Gastrocnemius medialis (tissue), 4 donors: ENCODE data around the gene CES1. TPM values are rescaled to one million over a fixed set of nuclear protein-coding genes. Genes with fewer than 3 reads are reported as not detected.

Experiments
- ATAC-seq, 2 donors: fragments of 150-250 bp; one replicate each; pipeline ENCODE4 v1.9.1; 2016
- DNase-seq, 2 donors: peaks; one replicate each; pipeline ENCODE4 v3.0.0-alpha.2; 2019
- H3K27ac ChIP-seq, 4 donors: fragments of 200-600 bp; sonication (generic); 1 replicate in 1 of 4; 2 replicates in 3 of 4; pipeline ENCODE4 v1.5.1; 2016 to 2018; ENCODE audit warnings: mild to moderate bottlenecking in 2 of 4, moderate library complexity in 1 of 4
- H3K27me3 ChIP-seq, 3 donors: fragments of 200-600 bp; sonication (generic) in 2 of 3; 1 replicate in 1 of 3; 2 replicates in 2 of 3; pipeline versions ENCODE4 v1.5.1 to v1.6.0; 2016 to 2019; ENCODE audit warnings: mild to moderate bottlenecking in 1 of 3, moderate library complexity in 1 of 3
- H3K36me3 ChIP-seq, 2 donors: fragments of 200-600 bp; sonication (generic) in 1 of 2; one replicate each; pipeline ENCODE4 v1.5.1; 2017 to 2018
- H3K4me1 ChIP-seq, 2 donors: fragments of 200-600 bp; sonication (generic) in 1 of 2; one replicate each; pipeline ENCODE4 v1.5.1; 2016 to 2017; ENCODE audit warnings: mild to moderate bottlenecking in 2 of 2
- H3K4me3 ChIP-seq, 4 donors: fragments of 200-600 bp; sonication (generic) in 3 of 4; 1 replicate in 1 of 4; 2 replicates in 3 of 4; pipeline ENCODE4 v1.5.1; 2016 to 2019; ENCODE audit warnings: mild to moderate bottlenecking in 2 of 4
- H3K9me3 ChIP-seq, 3 donors: fragments of 200-600 bp; sonication (generic) in 2 of 3; 1 replicate in 1 of 3; 2 replicates in 2 of 3; pipeline ENCODE4 v1.5.1; 2016 to 2019
- CTCF ChIP-seq, 5 experiments: fragments of 450-650 bp in 3 of 5; fragments of 200-600 bp in 2 of 5; sonication (generic) in 2 of 5; IDR thresholded peaks in 4 of 5; conservative IDR thresholded peaks in 1 of 5; 1 replicate in 4 of 5; 2 replicates in 1 of 5; pipeline ENCODE4 v1.5.1; 2016 to 2019; ENCODE audit warnings: antibody characterized with exemption in 5 of 5, mild to moderate bottlenecking in 3 of 5, moderate library complexity in 3 of 5
- POLR2A ChIP-seq, 2 donors: fragments of 450-650 bp; IDR thresholded peaks; one replicate each; pipeline ENCODE4 v1.6.1; 2017; ENCODE audit warnings: antibody characterized with exemption in 2 of 2, mild to moderate bottlenecking in 2 of 2, moderate library complexity in 2 of 2
- in situ Hi-C, 4 donors: fragments of 200-750 bp; cut with MboI; loops; one replicate each; pipeline versions ENCODE4 v1.15.0 to v1.8.0; 2017; ENCODE audit warnings: low sequenced_read_pairs in 4 of 4
- intact Hi-C: fragments of 100-400 bp; cut with DNase I; formaldehyde crosslinking; loops from one replicate; pipeline ENCODE4 v1.15.1; 2023; ENCODE audit warnings: low total_unique reads
- total RNA-seq, 4 donors: library from RNA; depleted of rRNA; stranded (reverse); fragments of >200 nt; gene quantifications; one replicate each; pipeline versions ENCODE4 v1.1.0 to v1.2.3, GENCODE V29; 2016

The CES1 gene
- total RNA-seq, 4 donors from 2014 or later: 2.2 to 5.1 (median 3.1) TPM

DNA sequence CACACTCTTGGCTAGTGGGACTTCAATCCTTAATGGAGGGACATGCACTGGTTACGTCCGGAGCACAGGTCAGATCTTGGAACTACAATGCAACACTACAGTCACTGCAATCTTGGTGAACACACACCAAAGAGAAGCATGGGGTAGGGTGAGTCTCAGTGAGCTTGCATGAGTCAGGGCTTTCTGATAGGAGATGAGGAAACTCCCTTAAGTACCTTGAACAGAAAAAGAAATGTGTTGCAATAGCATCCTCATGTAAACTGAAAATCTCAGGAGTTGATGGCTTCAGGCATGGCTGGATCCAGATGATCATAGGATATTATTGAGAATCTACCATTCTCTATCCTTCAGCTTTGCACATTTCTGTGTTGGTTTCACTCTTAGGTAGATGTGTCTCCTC lies 54.1 kb downstream of the CES1 start:
- no peaks in the 10 kb centered on the region for H3K27me3 ChIP-seq
- TF ChIP-seq POLR2A (IDR thresholded peaks at IDR 0.05): no peak
- TF ChIP-seq CTCF (IDR thresholded peaks at IDR 0.05 in 4 of 5, conservative IDR thresholded peaks at IDR 0.05 in 1 of 5): no peak
- in situ Hi-C loops (no loop called here), intact Hi-C loops (no loop called here)
- H3K9me3 ChIP-seq: no peaks in the 10 kb centered on the region
- no peak overlapping the region for H3K4me3 ChIP-seq
- no peak for ATAC-seq
- H3K4me1 ChIP-seq: no peaks in the 10 kb centered on the region
- no peak overlapping the region for H3K27ac ChIP-seq
- no peaks in the 10 kb centered on the region for H3K36me3 ChIP-seq
- no peak for DNase-seq

DNA sequence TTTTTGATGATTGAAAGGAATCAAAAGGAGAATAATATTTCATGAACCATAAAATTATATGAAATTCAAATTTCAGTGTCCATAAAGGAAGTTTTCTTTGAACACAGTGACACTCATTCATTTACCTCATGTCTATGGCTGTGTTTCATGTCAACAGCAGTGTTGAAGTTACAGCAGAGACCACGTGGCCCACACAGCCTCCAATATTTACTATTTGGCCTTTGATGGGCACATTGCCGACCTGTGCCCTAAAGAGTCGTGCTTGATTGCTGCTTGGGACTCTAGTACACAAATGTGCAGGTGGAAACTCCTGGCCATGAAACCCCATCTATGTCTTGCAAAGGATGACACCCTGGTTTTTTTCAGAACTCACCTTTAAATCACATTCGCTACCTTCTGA lies 57.0 kb downstream of the CES1 start:
- Histone ChIP-seq H3K27ac (no peak overlapping the region), H3K27me3 (no peaks in the 10 kb centered on the region), H3K36me3 (no peaks in the 10 kb centered on the region), H3K9me3 (no peaks in the 10 kb centered on the region), H3K4me3 (no peak overlapping the region), H3K4me1 (no peaks in the 10 kb centered on the region)
- in situ Hi-C loops (no loop called here), intact Hi-C loops (no loop called here)
- TF ChIP-seq CTCF (IDR thresholded peaks at IDR 0.05 in 4 of 5, conservative IDR thresholded peaks at IDR 0.05 in 1 of 5) (no peak), POLR2A (IDR thresholded peaks at IDR 0.05) (no peak)
- DNase-seq (no peak), ATAC-seq (no peak)

DNA sequence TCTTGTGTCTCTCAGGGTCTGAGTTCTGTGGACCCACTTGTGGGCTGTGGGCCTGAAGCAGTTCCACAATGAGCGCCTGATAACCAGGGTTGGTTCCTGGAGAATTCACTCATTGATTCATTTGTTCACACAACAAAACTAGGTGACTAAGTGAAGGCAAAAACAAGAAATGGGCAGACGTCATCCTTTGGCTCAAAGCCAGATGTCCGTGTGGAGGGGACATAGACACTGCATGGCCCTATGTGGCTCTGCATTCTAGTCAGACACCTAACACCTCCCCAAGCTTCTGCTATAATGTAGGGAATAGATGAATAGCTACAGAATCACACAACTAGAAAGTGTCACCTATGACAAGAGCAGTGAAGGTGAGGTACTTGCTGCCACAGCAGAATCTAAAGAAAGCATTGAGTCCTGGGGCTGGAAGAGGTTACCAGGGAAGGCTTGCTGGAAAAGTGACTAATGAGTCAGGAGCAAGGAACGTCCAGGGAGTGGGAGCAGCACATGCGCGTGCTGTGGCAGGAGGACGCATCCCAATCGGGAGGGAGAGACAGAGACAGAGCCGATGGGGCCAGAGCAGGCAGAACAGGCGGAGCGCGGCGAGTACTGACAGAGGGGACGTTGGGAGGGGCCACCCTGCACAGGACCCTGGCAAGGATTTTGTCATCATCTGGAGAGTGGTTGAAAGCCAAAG lies 58.9 kb downstream of the CES1 start:
- Histone ChIP-seq H3K27ac (no peak overlapping the region), H3K9me3 (no peaks in the 10 kb centered on the region), H3K4me1 (no peaks in the 10 kb centered on the region), H3K4me3 (no peak overlapping the region), H3K36me3 (no peaks in the 10 kb centered on the region), H3K27me3 (no peaks in the 10 kb centered on the region)
- peak in 1 of 2 donors; percentile 68 for ATAC-seq
- in situ Hi-C loops: no loop called here
- intact Hi-C loops: no loop called here
- TF ChIP-seq POLR2A (IDR thresholded peaks at IDR 0.05): no peak
- no peak for TF ChIP-seq CTCF (IDR thresholded peaks at IDR 0.05 in 4 of 5, conservative IDR thresholded peaks at IDR 0.05 in 1 of 5)
- peak in 1 of 2 donors; percentile 33 for DNase-seq

- in situ Hi-C loops (no loop called here), intact Hi-C loops (no loop called here)
Measured at GRCh38 chr16:55765161-55765560, 67.7 kb downstream of the CES1 start.

More at GRCh38 chr16:55765161-55765560, 67.7 kb downstream of the CES1 start:
- DNase-seq: no peak
- Histone ChIP-seq H3K36me3 (no peaks in the 10 kb centered on the region), H3K27me3 (no peaks in the 10 kb centered on the region), H3K9me3 (no peaks in the 10 kb centered on the region), H3K27ac (no peak overlapping the region), H3K4me3 (no peak overlapping the region), H3K4me1 (no peaks in the 10 kb centered on the region)
- TF ChIP-seq CTCF (IDR thresholded peaks at IDR 0.05 in 4 of 5, conservative IDR thresholded peaks at IDR 0.05 in 1 of 5): no peak
- TF ChIP-seq POLR2A (IDR thresholded peaks at IDR 0.05): no peak
- ATAC-seq: no peak
